Keratinocyte (primary cell): ENCODE data around the gene CLEC16A.

ENCODE experiments used
- CTCF ChIP-seq, 3 experiments: IDR thresholded peaks in 1 of 3; conservative IDR thresholded peaks in 1 of 3; optimal IDR thresholded peaks in 1 of 3; 2 replicates in 2 of 3; 3 replicates in 1 of 3; pipeline versions ENCODE3 to v1.5.1; 2011; ENCODE audit warnings: low read length in 3 of 3, mild to moderate bottlenecking in 3 of 3, moderate library complexity in 2 of 3, control low read depth in 1 of 3, inconsistent platforms in 1 of 3; ENCODE audit not compliant: insufficient read depth in 2 of 3; ENCODE audit errors: extremely low read depth in 1 of 3
- EZH2 ChIP-seq: IDR thresholded peaks from one replicate; pipeline ENCODE4 v1.6.1; 2012; ENCODE audit warnings: inconsistent platforms, mild to moderate bottlenecking, low read length, moderate library complexity

- TF ChIP-seq CTCF (optimal IDR thresholded peaks at IDR 0.05 in 1 of 3, IDR thresholded peaks at IDR 0.05 in 1 of 3, conservative IDR thresholded peaks at IDR 0.05 in 1 of 3; ENCODE audit: extremely low read depth in 1 of 3, insufficient read depth in 2 of 3, low read length in 3 of 3) (no peak), EZH2 (no peak)
These were observed 62.3 kb downstream of the CLEC16A start for GRCh38 chr16:11006656-11007055.
